Gastrocnemius medialis (tissue), 4 donors: ENCODE data around the gene CPNE5.

Experiments
- POLR2A ChIP-seq, 2 donors: fragments of 450-650 bp; IDR thresholded peaks; one replicate each; pipeline ENCODE4 v1.6.1; 2017; ENCODE audit warnings: antibody characterized with exemption in 2 of 2, mild to moderate bottlenecking in 2 of 2, moderate library complexity in 2 of 2
- TF ChIP-seq, protein P1 (sequence below), 5 experiments: fragments of 450-650 bp in 3 of 5; fragments of 200-600 bp in 2 of 5; sonication (generic) in 2 of 5; IDR thresholded peaks in 4 of 5; conservative IDR thresholded peaks in 1 of 5; 1 replicate in 4 of 5; 2 replicates in 1 of 5; pipeline ENCODE4 v1.5.1; 2016 to 2019; ENCODE audit warnings: antibody characterized with exemption in 5 of 5, mild to moderate bottlenecking in 3 of 5, moderate library complexity in 3 of 5

DNA sequence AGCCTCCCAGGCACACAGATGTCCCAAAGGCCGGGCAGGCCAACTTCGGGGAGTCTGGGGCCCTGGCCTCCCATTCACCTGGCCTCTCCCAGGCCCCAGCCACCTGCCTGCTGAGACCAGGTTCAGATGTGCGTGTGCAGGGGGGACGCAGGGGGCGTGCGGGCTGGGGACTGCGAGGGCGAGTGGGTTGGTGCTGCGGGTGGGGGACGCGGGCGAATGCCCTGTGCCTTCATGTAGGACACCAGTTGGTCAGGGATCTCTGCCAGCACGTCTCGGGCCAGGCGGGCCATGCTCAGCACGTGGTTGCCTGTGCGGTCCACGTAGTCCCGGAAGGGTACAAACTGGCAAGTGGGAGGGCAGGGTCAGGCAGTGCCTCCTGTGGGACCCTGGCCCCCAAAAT, 97.1 kb downstream of the CPNE5 start:
- TF ChIP-seq POLR2A (IDR thresholded peaks at IDR 0.05) = no peak
- TF ChIP-seq, protein P1, sequence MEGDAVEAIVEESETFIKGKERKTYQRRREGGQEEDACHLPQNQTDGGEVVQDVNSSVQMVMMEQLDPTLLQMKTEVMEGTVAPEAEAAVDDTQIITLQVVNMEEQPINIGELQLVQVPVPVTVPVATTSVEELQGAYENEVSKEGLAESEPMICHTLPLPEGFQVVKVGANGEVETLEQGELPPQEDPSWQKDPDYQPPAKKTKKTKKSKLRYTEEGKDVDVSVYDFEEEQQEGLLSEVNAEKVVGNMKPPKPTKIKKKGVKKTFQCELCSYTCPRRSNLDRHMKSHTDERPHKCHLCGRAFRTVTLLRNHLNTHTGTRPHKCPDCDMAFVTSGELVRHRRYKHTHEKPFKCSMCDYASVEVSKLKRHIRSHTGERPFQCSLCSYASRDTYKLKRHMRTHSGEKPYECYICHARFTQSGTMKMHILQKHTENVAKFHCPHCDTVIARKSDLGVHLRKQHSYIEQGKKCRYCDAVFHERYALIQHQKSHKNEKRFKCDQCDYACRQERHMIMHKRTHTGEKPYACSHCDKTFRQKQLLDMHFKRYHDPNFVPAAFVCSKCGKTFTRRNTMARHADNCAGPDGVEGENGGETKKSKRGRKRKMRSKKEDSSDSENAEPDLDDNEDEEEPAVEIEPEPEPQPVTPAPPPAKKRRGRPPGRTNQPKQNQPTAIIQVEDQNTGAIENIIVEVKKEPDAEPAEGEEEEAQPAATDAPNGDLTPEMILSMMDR (IDR thresholded peaks at IDR 0.05 in 4 of 5, conservative IDR thresholded peaks at IDR 0.05 in 1 of 5) = no peak
